HG02884 (cell line): ENCODE data around the gene AP1S1.
"Not testable (repeated sequence)": the region's sequence is repeated elsewhere in the genome, so short reads cannot be mapped to it uniquely, and the experiment has no call there.

Experiments
- ATAC-seq: cut with Tn5 transposase; IDR thresholded peaks from one replicate; pipeline ENCODE4 v1.9.1; 2021; ENCODE audit warnings: mild to moderate bottlenecking, moderate library complexity; ENCODE audit not compliant: unreplicated experiment

AP1S1 gene

GRCh38 chr7:101199522-101199921, 45.2 kb downstream of the AP1S1 start:
- not testable (repeated sequence) for ATAC-seq

- ATAC-seq = no peak
These were observed 46.2 kb downstream of the AP1S1 start for GRCh38 chr7:101200504-101200861.

- no peak for ATAC-seq
These were observed 46.8 kb downstream of the AP1S1 start, which contains the start of gene MOGAT3 for GRCh38 chr7:101200862-101201599. MOGAT3 (minus strand) TSS chr7:101201036; CDS start chr7:101200854, 182 bp downstream.

- no peak for ATAC-seq
These were observed 47.7 kb downstream of the AP1S1 start for GRCh38 chr7:101201695-101202602.

GRCh38 chr7:101202603-101202918, 48.3 kb downstream of the AP1S1 start:
- ATAC-seq = no peak

- not testable (repeated sequence) for ATAC-seq
These were observed 49.8 kb downstream of the AP1S1 start for GRCh38 chr7:101203740-101204738.

- ATAC-seq = no peak
These were observed 51.8 kb downstream of the AP1S1 start for GRCh38 chr7:101205901-101206664.

- no peak for ATAC-seq
These were observed 52.4 kb downstream of the AP1S1 start for GRCh38 chr7:101206665-101207042.

GRCh38 chr7:101207459-101207858, 53.2 kb downstream of the AP1S1 start:
- ATAC-seq = no peak

- no peak for ATAC-seq
These were observed 54.5 kb downstream of the AP1S1 start for GRCh38 chr7:101208794-101209193.

- no peak for ATAC-seq
These were observed 55.9 kb downstream of the AP1S1 start for GRCh38 chr7:101210143-101210542.
